ENCODE data around the gene CD55. TPM values are rescaled to one million over a fixed set of nuclear protein-coding genes. Genes with fewer than 3 reads are reported as not detected.

CD55 gene
- total RNA-seq, 1 donor from 2014 or later, result 73.1 TPM

DNA sequence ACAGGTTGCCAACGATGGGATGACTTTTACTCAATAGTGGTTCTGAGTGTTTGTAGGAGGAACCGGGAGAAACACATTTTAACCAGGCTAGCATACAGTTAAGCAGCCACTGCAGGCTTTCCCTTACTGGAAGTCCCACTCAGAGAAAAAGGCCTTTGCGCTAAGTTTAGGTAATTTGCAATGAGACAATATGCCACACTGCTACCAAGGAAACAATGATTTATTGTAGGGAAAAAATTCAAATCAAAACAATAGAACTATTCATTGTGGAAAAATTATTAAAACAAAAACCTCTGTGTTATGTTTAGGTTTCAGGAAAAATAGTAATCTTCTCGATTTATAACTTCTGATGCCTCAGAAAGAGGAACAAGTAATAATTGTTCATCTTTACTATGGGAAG, 81.3 kb downstream of the CD55 start:
- no peaks in the 10 kb centered on the region for H3K36me3 ChIP-seq
- no peaks in the 10 kb centered on the region for H3K4me1 ChIP-seq
- H3K27ac ChIP-seq, result no peak overlapping the region
- TF ChIP-seq, protein P1, sequence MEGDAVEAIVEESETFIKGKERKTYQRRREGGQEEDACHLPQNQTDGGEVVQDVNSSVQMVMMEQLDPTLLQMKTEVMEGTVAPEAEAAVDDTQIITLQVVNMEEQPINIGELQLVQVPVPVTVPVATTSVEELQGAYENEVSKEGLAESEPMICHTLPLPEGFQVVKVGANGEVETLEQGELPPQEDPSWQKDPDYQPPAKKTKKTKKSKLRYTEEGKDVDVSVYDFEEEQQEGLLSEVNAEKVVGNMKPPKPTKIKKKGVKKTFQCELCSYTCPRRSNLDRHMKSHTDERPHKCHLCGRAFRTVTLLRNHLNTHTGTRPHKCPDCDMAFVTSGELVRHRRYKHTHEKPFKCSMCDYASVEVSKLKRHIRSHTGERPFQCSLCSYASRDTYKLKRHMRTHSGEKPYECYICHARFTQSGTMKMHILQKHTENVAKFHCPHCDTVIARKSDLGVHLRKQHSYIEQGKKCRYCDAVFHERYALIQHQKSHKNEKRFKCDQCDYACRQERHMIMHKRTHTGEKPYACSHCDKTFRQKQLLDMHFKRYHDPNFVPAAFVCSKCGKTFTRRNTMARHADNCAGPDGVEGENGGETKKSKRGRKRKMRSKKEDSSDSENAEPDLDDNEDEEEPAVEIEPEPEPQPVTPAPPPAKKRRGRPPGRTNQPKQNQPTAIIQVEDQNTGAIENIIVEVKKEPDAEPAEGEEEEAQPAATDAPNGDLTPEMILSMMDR (IDR thresholded peaks at IDR 0.05), result no peak
- H3K9me3 ChIP-seq, result no peaks in the 10 kb centered on the region
- H3K4me3 ChIP-seq, result no peak overlapping the region
- intact Hi-C loops (cut with DNase I), result no loop called here
- DNase-seq (ENCODE audit: low spot score in 2 of 2), result no peak
- no peaks in the 10 kb centered on the region for H3K27me3 ChIP-seq

DNA sequence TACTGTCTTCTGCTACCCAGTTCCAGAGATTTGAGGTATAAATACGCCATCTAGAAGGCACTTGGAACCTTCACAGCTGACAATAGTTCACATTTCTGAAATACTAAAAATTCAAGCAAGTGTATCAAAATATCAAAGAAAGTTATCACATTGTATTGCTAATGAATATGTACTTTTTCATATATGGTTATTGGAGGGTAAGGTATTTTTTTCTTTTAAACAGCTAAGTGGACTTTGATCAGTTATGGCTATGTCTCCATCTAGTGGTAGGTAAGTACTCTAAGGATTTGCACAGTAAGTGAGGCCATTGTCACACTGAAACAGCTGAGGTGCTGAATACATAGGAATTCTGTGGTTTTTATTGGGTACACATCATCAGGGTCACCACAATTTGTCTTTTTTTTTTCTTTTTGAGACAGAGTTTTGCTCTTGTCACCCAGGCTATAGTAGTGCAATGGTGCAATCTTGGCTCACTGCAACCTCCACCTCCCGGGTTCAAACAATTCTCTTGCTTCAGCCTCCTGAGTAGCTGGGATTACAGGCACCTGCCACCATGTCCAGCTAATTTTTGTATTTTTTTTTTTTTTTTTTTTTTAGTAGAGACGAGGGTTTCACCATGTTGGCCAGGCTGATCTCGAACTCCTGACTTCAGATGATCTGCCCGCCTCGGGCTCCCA, 83.5 kb downstream of the CD55 start:
- Histone ChIP-seq H3K36me3 (no peaks in the 10 kb centered on the region), H3K27ac (no peak overlapping the region), H3K9me3 (no peaks in the 10 kb centered on the region), H3K4me3 (no peak overlapping the region), H3K27me3 (no peaks in the 10 kb centered on the region), H3K4me1 (no peaks in the 10 kb centered on the region)
- TF ChIP-seq, protein P1 (IDR thresholded peaks at IDR 0.05), result peak; percentile 52 to 68 (median 64)
- DNase-seq (ENCODE audit: low spot score in 2 of 2), result no peak
- intact Hi-C loops (cut with DNase I), result loop anchor here (2.0 kb wide), 1 partner anchor 320 kb away; no protein-coding TSS in a partner anchor

DNA sequence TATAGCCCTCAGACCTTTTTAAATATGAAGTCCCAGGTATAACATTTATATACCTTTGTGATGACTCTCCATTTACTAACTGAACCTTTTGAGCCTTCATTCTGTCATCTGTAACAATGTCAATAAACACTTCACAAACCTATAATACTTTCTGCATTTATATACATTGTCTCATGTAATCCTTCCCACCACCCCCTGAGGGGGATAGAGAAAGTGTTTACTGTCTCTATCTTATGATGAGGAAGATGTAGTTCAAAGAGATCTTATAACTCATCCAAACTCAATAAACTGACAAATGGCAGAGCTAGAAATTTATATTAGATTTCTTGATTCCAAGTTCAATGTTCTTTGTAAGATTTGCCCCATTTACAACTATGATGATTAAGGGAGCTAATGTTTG, 84.3 kb downstream of the CD55 start:
- TF ChIP-seq, protein P1 (IDR thresholded peaks at IDR 0.05), result no peak
- Histone ChIP-seq H3K27ac (no peak overlapping the region), H3K4me3 (no peak overlapping the region), H3K9me3 (no peaks in the 10 kb centered on the region), H3K36me3 (no peaks in the 10 kb centered on the region), H3K27me3 (no peaks in the 10 kb centered on the region), H3K4me1 (no peaks in the 10 kb centered on the region)
- DNase-seq (ENCODE audit: low spot score in 2 of 2), result no peak
- intact Hi-C loops (cut with DNase I), result loop anchor here (2.0 kb wide), 1 partner anchor 321 kb away; no protein-coding TSS in a partner anchor

DNA sequence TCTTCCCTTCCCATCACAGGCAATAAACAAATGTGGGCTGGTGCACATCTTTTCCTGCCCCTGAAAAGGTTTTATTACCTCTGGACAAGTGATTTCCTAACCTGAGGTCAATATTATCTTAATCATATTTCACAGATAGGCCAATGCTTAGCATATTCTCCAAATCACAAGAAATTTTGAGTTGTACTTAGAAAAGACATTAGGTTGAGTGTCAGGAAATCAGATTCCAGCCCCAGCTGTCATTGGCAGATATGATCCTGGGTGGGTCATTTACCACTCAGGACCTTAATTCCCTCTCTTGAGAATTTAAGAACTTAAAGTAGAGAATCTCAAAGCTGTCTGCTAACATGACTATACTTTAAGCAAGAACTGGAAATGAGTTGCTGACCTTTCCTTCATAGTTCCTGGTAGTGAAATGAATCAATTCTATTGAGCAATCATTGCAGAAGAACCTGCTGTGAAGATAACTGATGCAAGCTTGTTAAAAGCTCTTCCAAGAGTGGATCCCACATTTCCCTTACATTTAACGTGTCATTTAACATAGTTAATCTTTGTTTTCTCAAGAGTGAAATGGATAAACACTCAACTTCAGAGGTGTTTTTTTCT, 86.3 kb downstream of the CD55 start:
- no peaks in the 10 kb centered on the region for H3K4me1 ChIP-seq
- H3K4me3 ChIP-seq, result no peak overlapping the region
- DNase-seq (ENCODE audit: low spot score in 2 of 2), result no peak
- no peaks in the 10 kb centered on the region for H3K36me3 ChIP-seq
- H3K27me3 ChIP-seq, result no peaks in the 10 kb centered on the region
- intact Hi-C loops (cut with DNase I), result no loop called here
- H3K9me3 ChIP-seq, result no peaks in the 10 kb centered on the region
- H3K27ac ChIP-seq, result no peak overlapping the region
- TF ChIP-seq, protein P1 (IDR thresholded peaks at IDR 0.05), result no peak

Other genes with a start within 250 kb of the CD55 start
- gene C4BPB, start 232.8 kb upstream of the CD55 start, total RNA-seq, result not detected
- gene C4BPA, start 217.4 kb upstream of the CD55 start, total RNA-seq, result not detected
- gene CR2, start 132.7 kb downstream of the CD55 start, total RNA-seq, result not detected
- 8.4 TPM for gene CR1, start 174.5 kb downstream of the CD55 start, total RNA-seq

All from ascending aorta (tissue), 2 donors.